Cardiac fibroblast (primary cell): ENCODE measurements around the gene TIMM17A.
"Not testable (repeated sequence)": the region's sequence is repeated elsewhere in the genome, so short reads cannot be mapped to it uniquely, and the experiment has no call there.

Experiments
- DNase-seq, 2 donors: peaks; one replicate each; pipeline versions ENCODE4 v3.0.0 to v3.0.0-alpha.2; 2010; ENCODE audit warnings: low read depth in 2 of 2
- H3K4me3 ChIP-seq, 2 donors: replicated peaks in 1 of 2; 1 replicate in 1 of 2; 2 replicates in 1 of 2; pipeline ENCODE4 v1.5.1; 2011; ENCODE audit warnings: low read depth in 2 of 2, low read length in 2 of 2, mild to moderate bottlenecking in 2 of 2, moderate library complexity in 1 of 2
- TF ChIP-seq, protein P1 (sequence below): IDR thresholded peaks from one replicate; pipeline ENCODE4 v1.5.1; 2011; ENCODE audit warnings: low read depth, mild to moderate bottlenecking, low read length, inconsistent platforms

TIMM17A gene

DNA sequence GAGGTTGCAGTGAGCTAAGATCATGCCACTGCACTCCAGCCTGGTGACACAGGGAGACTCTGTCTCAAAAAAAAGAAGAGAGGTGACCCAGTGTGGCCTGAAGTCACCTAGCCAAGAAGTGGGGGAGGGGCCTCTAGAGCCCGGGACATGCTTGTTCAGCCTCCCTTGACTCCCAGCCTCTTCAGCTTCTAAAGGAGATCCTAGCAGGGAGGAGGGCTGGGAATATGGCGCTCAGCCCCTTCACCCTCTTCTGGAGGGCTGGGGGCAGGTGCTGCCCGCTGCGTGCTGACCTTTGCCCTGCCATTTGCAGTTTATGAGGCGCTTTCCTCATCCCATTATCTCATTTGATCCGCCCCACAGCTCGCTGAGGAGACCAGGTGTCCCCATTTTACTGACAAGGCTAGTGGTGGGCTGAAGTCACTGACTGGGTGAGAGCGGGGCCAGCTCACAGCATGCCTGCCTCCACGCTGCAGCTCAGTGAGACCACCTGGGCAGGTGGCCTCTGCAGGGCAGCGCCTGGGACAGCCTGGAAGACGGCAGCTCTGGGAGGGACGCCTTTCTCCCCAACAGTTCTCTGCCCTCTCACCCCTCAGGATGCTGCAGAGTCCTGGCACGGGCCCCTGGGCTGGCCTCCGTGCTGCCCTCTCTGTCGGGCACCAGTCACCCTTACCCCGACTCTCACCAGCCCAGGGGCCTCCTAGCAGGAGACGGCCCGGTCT is 62.6 kb downstream of the TIMM17A start:
- H3K4me3 ChIP-seq, result no peak overlapping the region
- TF ChIP-seq, protein P1, sequence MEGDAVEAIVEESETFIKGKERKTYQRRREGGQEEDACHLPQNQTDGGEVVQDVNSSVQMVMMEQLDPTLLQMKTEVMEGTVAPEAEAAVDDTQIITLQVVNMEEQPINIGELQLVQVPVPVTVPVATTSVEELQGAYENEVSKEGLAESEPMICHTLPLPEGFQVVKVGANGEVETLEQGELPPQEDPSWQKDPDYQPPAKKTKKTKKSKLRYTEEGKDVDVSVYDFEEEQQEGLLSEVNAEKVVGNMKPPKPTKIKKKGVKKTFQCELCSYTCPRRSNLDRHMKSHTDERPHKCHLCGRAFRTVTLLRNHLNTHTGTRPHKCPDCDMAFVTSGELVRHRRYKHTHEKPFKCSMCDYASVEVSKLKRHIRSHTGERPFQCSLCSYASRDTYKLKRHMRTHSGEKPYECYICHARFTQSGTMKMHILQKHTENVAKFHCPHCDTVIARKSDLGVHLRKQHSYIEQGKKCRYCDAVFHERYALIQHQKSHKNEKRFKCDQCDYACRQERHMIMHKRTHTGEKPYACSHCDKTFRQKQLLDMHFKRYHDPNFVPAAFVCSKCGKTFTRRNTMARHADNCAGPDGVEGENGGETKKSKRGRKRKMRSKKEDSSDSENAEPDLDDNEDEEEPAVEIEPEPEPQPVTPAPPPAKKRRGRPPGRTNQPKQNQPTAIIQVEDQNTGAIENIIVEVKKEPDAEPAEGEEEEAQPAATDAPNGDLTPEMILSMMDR, result no peak
- DNase-seq, result no peak

DNA sequence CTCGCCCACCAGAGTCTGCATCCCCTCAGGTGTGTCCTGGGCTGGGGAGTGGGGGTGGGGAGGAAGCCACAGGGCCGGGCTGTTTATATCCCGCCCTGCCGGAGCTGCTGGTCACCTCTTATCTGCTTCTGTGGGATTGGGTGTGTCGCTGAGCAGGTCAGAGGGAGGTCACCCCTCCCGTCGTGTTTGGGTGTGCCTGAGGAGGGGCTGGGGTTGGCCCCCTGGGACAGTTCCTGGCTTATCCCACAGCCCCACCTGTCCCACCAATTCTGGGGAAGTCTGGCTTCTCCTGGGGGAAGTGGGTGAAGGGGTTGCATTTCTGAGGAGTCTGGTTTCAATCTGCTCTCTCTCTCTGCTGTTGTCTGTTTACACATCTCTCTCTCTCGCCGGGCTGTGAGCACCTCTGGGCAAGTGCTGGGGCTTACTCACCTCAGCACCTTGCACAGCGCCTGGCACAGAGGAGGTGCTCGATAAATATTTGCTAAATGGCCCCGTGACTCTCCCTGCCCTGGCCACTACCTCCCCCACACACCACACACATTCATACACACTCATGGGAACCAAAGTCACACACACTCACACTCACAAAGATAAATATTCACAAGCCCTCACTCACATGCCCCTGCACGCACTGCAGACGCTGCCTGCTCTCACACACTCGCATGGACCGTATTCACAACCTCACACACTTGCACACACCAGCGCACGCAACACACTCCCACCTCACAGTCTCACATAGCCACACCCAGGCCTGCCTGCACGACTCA is 63.3 kb downstream of the TIMM17A start:
- DNase-seq, result no peak
- TF ChIP-seq, protein P1, result no peak
- H3K4me3 ChIP-seq, result no peak overlapping the region

DNA sequence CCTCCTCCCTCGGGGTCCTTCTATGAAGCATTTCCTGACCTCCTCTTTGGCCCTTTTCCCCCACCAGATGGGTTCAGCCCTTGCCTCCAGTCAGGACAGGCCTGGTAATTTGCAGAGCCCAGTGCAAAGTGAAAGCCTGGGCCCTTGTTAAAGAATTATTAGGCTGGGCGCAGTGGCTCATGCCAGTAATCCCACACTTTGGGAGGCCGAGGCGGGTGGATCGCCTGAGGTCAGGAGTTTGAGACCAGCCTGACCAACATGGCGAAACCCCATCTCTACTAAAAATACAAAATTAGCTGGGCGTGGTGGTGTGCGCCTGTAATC is 63.9 kb downstream of the TIMM17A start:
- not testable (repeated sequence) for DNase-seq, H3K4me3 ChIP-seq
